Nephron progenitor cell (in vitro differentiated cells): ENCODE data around the gene EGFLAM.

ENCODE experiments used
- DNase-seq: peaks from one replicate; pipeline ENCODE4 v3.0.0; 2021
- H3K27ac Mint-ChIP-seq: 2 replicates; pipeline ENCODE4 v1.8.0; 2021; ENCODE audit warnings: mild to moderate bottlenecking, moderate library complexity, mixed read lengths
- H3K27me3 Mint-ChIP-seq: 2 replicates; pipeline ENCODE4 v1.8.0; 2021; ENCODE audit warnings: mild to moderate bottlenecking, low read depth, mixed read lengths; ENCODE audit not compliant: poor library complexity
- H3K36me3 Mint-ChIP-seq: 2 replicates; pipeline ENCODE4 v1.8.0; 2021; ENCODE audit warnings: low read depth, mixed read lengths
- H3K4me1 Mint-ChIP-seq: 2 replicates; pipeline ENCODE4 v1.8.0; 2021; ENCODE audit warnings: mixed read lengths
- H3K4me3 Mint-ChIP-seq: 2 replicates; pipeline ENCODE4 v1.8.0; 2021; ENCODE audit warnings: mild to moderate bottlenecking, moderate library complexity, mixed read lengths
- H3K9me3 Mint-ChIP-seq: 2 replicates; pipeline ENCODE4 v1.8.0; 2021; ENCODE audit warnings: mild to moderate bottlenecking, moderate library complexity, mixed read lengths
- CTCF ChIP-seq: fragments of 200-600 bp; sonication (generic); IDR thresholded peaks from 2 replicates; pipeline ENCODE4 v1.5.0; 2021; ENCODE audit warnings: antibody characterized with exemption

Gene EGFLAM

GRCh38 chr5:38289457-38289856 is 31.1 kb downstream of the EGFLAM start:
- Mint-ChIP-seq H3K4me1 (peaks cover 31% of the 10 kb centered on the region), H3K36me3 (peaks cover 6% of the 10 kb centered on the region)
- TF ChIP-seq CTCF: no peak

GRCh38 chr5:38290028-38290653 is 31.8 kb downstream of the EGFLAM start:
- TF ChIP-seq CTCF: no peak
- Mint-ChIP-seq H3K27ac (no peak overlapping the region), H3K36me3 (peaks cover 6% of the 10 kb centered on the region), H3K27me3 (no peaks in the 10 kb centered on the region), H3K4me3 (no peak overlapping the region), H3K9me3 (no peaks in the 10 kb centered on the region), H3K4me1 (peaks cover 24% of the 10 kb centered on the region)
- no peak for DNase-seq

More at GRCh38 chr5:38289457-38289856, 31.1 kb downstream of the EGFLAM start:
- no peaks in the 10 kb centered on the region for H3K9me3 Mint-ChIP-seq
- no peak overlapping the region for H3K4me3 Mint-ChIP-seq
- H3K27ac Mint-ChIP-seq: no peak overlapping the region
- no peak for DNase-seq
- H3K27me3 Mint-ChIP-seq: no peaks in the 10 kb centered on the region

GRCh38 chr5:38291355-38291754 is 33.0 kb downstream of the EGFLAM start:
- Mint-ChIP-seq H3K27ac (no peak overlapping the region), H3K4me1 (peaks cover 13% of the 10 kb centered on the region), H3K36me3 (peaks cover 6% of the 10 kb centered on the region), H3K9me3 (no peaks in the 10 kb centered on the region), H3K27me3 (no peaks in the 10 kb centered on the region), H3K4me3 (no peak overlapping the region)
- no peak for DNase-seq
- TF ChIP-seq CTCF: no peak

- peak overlapping the region; percentile 24 for H3K27ac Mint-ChIP-seq
- no peaks in the 10 kb centered on the region for H3K9me3 Mint-ChIP-seq
- peaks cover 19% of the 10 kb centered on the region for H3K4me1 Mint-ChIP-seq
- DNase-seq: no peak
- TF ChIP-seq CTCF: no peak
- H3K4me3 Mint-ChIP-seq: no peak overlapping the region
- H3K27me3 Mint-ChIP-seq: no peaks in the 10 kb centered on the region
- peaks cover 6% of the 10 kb centered on the region for H3K36me3 Mint-ChIP-seq
Measured at GRCh38 chr5:38292228-38292627, 33.9 kb downstream of the EGFLAM start.

DNA sequence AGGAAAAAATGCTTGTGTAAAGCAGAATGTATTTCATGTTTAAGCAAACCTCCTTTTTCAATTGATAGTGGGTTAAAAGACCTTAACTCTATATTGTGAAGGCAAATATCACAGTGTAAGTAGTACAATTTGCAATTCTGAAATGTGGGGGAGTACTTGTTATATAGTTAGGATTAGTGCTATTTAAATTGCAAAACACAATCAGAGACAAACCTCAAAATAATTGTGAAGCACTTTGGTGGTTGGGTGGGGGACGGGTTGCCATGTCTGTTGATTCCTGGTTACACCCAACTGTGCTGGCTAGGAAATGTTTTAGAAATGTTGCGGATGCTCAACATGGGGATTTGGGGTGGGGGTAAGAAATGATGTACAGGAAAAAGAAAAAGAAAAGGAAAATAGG is 37.4 kb downstream of the EGFLAM start:
- Mint-ChIP-seq H3K4me1 (peaks cover 30% of the 10 kb centered on the region), H3K27ac (no peak overlapping the region), H3K36me3 (peaks cover 14% of the 10 kb centered on the region), H3K4me3 (no peak overlapping the region), H3K9me3 (peaks cover 6% of the 10 kb centered on the region), H3K27me3 (no peaks in the 10 kb centered on the region)
- no peak for DNase-seq
- no peak for TF ChIP-seq CTCF
